ENCODE measurements around the gene AIP.

AIP gene

DNA sequence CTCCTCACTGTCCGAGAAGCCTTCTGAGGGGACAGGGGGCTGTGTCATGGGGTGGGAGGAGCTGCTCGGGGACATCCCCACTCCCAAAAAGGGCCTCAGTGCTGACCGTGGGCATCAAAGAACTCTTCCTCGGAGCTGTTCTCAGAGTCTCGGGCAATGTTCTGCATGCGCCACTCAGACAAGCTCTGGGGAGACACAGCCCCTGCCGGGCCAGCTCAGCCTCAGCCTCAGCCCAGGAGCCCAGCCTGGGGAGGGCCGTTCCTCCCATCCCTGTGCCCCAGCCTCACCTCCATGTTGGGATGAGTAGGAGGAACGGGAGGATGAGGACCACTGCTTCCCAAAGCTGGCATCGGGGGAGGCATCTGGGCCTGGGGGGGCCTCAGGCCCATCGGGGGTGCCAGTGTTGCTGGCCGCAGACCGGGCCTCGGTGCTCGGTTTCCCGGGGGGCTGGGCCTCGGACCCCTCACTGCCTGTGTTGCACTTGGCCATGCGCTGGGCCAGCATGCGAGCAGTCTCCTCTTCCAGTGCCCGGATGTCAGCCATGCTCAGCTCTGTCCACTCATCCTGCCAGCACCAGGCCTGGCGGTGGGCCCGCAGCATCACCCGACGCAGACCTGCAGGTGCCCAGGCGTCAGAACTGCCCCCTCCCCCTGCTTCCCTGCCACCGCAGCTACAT is 17.1 kb downstream of the AIP start:
- H3K4me3 Mint-ChIP-seq = no peak overlapping the region
- H3K4me1 Mint-ChIP-seq = peaks cover 18% of the 10 kb centered on the region
- ATAC-seq (ENCODE audit: low read depth) (no peak), DNase-seq (ENCODE audit: low spot score in 2 of 2) (no peak)
- peaks cover 23% of the 10 kb centered on the region for H3K36me3 Mint-ChIP-seq
- no peaks in the 10 kb centered on the region for H3K9me3 Mint-ChIP-seq
- H3K27ac Mint-ChIP-seq = no peak overlapping the region
- H3K27me3 Mint-ChIP-seq = no peaks in the 10 kb centered on the region

DNA sequence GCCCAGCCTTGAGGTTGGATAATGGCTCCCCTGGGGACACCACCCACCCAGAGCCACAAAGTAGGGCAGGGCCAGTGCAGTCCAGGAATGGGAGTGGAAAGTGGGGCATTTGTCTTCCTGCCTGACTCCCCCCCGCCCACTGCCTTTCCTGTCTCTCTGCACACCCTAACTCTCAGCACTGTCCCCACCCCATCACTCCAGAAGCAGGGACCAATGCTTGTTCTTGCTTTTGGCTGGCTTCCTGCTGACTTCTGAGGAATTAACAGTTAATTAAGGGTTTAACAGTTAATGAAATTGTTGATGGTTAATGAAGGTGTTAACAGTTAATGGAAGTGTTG is 17.6 kb downstream of the AIP start:
- Mint-ChIP-seq H3K4me1 (peaks cover 19% of the 10 kb centered on the region), H3K36me3 (peaks cover 23% of the 10 kb centered on the region), H3K27ac (no peak overlapping the region), H3K9me3 (no peaks in the 10 kb centered on the region), H3K27me3 (no peaks in the 10 kb centered on the region), H3K4me3 (no peak overlapping the region)
- DNase-seq (ENCODE audit: low spot score in 2 of 2) (no peak), ATAC-seq (ENCODE audit: low read depth) (no peak)

DNA sequence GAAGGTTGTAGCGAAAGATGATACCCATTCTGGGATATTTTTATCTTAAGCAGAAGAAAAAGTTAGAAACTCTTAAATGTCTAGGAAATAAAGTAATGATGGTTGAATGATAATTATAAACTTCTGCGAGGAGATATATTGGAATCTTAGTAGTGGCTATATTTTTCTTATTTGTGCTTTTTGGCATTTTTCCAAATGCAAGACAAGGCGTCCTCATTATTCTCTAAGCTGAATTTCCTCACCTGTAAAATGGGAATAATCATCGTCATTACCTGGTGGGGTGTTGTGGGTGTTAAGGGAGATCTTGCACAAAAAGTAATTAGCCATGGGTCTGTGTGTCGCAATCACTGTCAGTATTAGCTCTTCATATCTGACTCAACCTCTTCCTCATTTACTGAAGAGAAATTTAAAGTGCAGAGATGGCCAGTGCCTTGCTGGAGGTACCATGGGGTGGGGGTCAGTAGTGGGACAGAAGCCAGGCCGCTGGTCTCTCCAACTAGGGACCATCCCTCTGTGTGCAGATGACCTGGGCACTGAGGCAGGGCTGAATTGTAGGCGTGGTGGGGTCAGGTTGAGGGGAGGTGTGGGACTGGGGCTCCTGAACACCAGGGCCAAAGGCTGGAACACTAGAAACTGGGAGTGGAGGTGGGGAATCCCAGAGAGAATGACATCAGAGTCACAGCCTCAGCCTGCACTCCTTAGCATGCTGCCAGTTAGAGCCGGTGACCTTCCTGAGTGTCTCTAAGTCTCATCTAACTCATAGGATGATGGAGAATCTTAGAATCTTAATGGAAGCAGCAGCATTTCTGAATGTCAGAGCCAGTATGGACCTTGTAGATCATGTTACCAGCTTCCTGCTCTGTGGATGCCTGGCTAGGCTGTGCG is 18.2 kb downstream of the AIP start:
- no peaks in the 10 kb centered on the region for H3K27me3 Mint-ChIP-seq
- DNase-seq (ENCODE audit: low spot score in 2 of 2) (no peak), ATAC-seq (ENCODE audit: low read depth) (no peak)
- peaks cover 18% of the 10 kb centered on the region for H3K36me3 Mint-ChIP-seq
- H3K4me3 Mint-ChIP-seq = no peak overlapping the region
- peaks cover 23% of the 10 kb centered on the region for H3K4me1 Mint-ChIP-seq
- H3K27ac Mint-ChIP-seq = no peak overlapping the region
- no peaks in the 10 kb centered on the region for H3K9me3 Mint-ChIP-seq

DNA sequence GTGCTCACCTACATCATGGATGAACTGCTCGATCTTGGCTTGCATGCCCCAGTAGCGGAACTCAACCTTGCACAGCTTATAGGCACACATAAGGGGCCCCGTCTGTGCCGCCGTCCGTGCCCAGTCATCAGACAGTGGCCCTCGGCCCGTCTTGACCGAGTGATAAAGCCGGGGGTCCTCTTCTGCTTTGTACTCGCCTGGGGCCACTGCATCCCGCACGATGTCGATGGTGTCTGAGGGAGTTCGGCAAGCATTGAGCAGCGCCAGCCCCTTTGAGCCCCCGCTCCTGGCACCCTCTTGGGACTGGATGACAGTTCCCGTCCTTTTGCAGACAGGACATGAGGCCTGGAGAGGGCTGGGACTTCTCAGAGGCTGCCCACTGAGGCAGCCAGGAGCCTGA is 19.0 kb downstream of the AIP start:
- Mint-ChIP-seq H3K9me3 (no peaks in the 10 kb centered on the region), H3K27ac (no peak overlapping the region), H3K4me3 (no peak overlapping the region), H3K4me1 (peaks cover 28% of the 10 kb centered on the region), H3K36me3 (peaks cover 17% of the 10 kb centered on the region), H3K27me3 (no peaks in the 10 kb centered on the region)
- no peak for ATAC-seq (ENCODE audit: low read depth)
- no peak for DNase-seq (ENCODE audit: low spot score in 2 of 2)

DNA sequence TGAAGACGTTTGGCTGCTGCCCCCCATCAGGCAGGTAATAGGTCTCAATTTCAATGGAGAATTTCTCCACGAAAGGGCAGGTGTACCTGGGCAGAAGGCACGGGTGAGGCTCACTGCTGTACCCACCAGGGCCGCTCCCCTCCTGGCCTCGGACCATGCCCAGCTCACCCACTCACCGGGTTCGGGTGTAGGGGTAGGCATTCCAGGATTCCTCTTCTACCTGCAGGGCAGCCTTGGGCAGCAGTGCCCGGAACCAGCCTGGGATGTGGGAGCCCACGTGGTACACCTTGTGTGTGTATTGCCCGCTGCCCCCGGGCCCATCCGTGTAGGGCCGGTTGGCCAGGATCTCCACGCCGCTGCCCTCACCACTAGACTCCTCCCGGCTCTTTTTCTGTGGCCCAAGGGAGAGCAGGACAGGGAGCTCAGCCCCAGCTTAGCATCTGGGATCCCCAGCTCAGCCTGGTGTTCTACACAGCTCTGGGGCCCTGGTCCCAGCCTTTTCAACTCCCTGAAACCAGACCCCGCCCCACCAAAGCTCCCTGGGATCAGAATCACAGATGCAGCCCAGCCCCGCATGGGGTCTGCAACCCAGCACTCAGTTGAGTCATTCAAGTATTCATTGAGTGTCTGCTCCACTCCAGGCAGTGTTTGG is 19.6 kb downstream of the AIP start:
- DNase-seq (ENCODE audit: low spot score in 2 of 2) (no peak), ATAC-seq (ENCODE audit: low read depth) (no peak)
- Mint-ChIP-seq H3K4me3 (peak overlapping the region; percentile 74), H3K27me3 (no peaks in the 10 kb centered on the region), H3K27ac (peak overlapping the region; percentile 43), H3K4me1 (peaks cover 28% of the 10 kb centered on the region), H3K36me3 (peaks cover 17% of the 10 kb centered on the region), H3K9me3 (no peaks in the 10 kb centered on the region)

DNA sequence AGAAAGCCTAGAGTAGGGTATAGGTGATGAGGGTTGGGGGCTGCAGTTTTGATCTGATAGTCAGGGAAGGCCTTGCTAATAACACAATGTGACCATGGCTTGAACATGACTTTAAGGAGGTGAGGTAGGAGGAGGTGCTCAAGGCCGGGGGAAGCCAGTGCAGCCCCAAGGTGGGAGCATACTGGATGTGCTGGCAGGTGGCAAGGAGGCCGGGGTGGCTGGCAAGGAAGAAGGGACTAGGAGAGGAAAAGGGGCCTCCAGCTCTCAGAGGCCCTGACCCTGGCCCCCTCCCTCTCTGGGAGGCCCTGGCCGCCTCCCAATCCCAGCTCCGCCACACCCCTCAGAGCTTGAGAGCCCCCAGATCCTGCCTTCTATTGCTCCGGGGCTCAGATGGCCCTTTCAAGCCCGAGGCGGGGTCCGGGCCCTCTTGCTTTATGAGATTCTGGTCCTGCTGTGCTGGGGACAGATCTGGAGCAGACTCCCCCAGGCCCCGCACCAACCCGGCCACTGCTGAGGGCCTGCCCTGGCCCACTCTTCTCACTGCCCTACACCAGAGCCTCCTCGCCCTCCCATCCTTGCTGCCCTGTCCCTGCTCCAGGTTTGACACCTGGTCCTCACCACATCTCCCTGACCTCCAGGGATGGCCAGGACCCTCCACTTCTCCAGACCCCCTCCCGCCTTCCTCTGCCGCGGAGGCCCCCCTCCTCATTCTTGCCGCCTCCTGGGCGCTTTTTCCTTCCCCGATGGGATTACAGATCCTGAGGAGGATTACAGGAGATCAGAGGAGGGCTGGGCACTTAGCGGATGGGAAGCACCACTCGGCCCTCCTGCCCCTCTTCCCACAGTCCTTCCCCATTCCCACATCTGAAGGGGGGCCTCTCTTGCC is 20.5 kb downstream of the AIP start:
- no peaks in the 10 kb centered on the region for H3K9me3 Mint-ChIP-seq
- peaks cover 28% of the 10 kb centered on the region for H3K4me1 Mint-ChIP-seq
- H3K27ac Mint-ChIP-seq = peak overlapping the region; percentile 43
- DNase-seq (ENCODE audit: low spot score in 2 of 2) (no peak), ATAC-seq (ENCODE audit: low read depth) (no peak)
- peaks cover 15% of the 10 kb centered on the region for H3K36me3 Mint-ChIP-seq
- H3K27me3 Mint-ChIP-seq = no peaks in the 10 kb centered on the region
- peak overlapping the region; percentile 74 for H3K4me3 Mint-ChIP-seq

DNA sequence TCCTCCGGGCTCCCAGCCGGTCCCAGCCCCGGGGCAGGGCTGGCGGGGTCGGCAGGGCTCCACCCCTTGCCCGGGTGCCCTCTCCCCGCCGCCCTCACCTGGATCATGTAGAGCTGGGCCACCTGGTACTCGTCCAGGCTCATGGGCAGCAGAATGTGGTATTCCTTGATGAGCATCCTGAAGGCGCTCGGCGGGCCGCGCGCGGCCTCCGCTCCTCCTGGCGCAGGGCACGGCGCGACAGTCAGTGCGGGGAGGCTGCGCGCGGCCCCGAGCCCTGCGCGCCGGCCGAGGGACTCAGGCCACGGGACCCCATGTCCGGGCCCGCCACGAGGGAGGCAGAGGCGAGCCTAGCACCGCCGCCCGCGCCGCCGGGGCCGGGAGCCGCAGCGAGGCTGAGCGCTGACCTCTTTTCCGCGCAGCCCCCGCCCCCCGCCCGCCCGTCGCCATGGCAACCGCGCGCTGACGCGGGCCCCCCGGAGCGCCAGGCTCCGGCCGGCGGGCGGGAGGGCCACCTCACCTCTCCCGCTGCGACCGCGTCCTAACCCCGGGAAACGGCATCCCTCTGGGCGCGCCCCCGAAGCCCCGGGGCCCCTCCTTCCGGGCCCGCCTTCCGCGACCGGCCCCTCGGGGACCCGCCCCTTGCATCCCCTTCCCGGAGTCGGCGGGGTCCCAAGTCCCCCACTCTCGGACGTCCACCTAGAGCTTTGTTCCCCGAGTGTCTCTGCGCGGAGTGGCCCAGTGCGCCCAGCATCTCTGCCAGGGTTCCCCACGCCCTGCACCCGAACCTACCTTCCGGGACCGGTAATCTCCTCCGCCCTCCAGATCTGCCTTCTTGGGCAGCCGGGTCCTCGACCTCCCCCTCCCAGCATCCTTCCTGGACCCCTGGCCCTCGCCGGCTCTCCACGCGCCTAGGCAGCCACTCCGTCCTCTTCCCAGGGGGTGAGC is 21.5 kb downstream of the AIP start:
- H3K4me3 Mint-ChIP-seq = peak overlapping the region; percentile 92
- peaks cover 14% of the 10 kb centered on the region for H3K36me3 Mint-ChIP-seq
- ATAC-seq (ENCODE audit: low read depth) (no peak), DNase-seq (ENCODE audit: low spot score in 2 of 2) (peak in 1 of 2 donors; percentile 51)
- peak overlapping the region; percentile 89 for H3K27ac Mint-ChIP-seq
- no peaks in the 10 kb centered on the region for H3K27me3 Mint-ChIP-seq
- H3K4me1 Mint-ChIP-seq = peaks cover 33% of the 10 kb centered on the region
- H3K9me3 Mint-ChIP-seq = no peaks in the 10 kb centered on the region

DNA sequence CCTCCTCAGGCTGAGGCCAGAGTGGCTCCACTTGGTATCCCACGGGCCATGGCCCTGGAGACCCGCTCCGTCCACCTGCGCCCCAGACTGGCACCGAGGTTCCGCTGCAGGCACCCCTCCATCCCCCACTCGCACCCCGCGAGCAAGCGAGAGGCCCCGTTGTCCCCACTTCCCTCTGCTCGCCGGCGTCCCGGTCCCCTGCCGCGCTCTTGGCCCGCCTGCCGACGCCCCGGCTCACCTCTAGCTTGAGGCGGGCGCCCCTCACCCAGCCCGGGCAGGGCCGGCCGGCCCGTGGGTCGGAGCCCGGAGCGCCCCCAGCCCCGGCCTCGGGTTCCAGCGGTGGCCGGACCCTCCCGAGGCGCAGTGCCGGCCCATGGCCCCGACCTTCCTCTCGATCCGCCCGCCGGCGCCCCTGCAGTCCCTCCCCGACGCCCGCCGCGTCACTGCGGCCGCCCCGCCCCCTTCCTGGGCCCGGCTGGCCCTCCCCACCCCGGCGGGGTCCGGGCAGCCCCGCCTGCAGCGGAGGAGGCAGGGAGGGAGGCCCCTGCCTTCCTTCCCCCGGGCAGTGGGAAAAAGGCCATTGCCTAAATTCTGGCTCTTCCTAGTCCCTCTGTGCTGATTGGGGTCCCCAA is 22.2 kb downstream of the AIP start, which contains the start of gene PITPNM1:
TSS of gene PITPNM1 (minus strand) at position 414 of the 632 bp plus-strand sequence. CDS start 1,183 bp downstream, outside the sequence.
- Mint-ChIP-seq H3K9me3 (no peaks in the 10 kb centered on the region), H3K36me3 (peaks cover 11% of the 10 kb centered on the region), H3K4me1 (peaks cover 33% of the 10 kb centered on the region)

DNA sequence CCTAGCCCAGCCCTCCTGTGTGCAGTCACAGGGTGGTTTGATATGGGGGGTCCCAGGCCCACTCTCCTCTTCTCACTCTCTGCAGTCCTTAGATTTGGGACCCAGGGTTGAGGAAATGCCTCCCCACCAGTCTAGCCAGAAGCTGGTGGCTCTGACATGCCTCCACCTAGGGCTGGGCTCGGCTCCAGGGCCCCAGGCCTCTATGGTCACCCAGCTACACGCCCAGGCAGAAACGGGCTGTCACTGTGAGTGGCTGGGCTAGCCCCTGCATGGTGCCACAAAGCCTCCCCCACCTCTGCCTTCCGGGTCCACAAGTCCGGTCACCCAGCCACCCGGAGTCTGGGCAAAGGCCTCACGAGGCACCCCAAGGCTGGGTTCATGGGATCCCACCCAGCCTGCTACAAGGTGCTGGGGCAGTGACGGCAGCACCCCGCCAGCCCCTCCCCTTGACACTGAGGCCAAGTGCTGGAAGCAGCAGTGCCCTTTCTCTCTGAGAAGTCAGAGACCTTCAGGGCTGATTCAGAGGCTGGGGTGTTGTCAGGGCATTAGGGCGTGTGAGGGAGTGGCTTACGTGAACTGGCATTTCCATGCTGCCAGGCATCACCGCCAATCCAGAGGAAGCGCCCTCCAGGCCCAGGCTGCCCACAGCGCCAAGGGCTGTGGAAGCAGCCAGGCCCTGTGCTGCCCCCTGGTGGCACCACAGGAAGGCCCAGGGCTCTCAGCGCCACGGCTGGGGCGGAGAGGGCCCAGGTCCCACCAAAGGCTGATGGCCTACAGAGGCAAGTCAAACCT is 23.0 kb downstream of the AIP start:
- Mint-ChIP-seq H3K36me3 (peaks cover 8% of the 10 kb centered on the region), H3K4me1 (peaks cover 33% of the 10 kb centered on the region), H3K27ac (peak overlapping the region; percentile 89), H3K27me3 (peaks cover under 1% of the 10 kb centered on the region), H3K9me3 (no peaks in the 10 kb centered on the region), H3K4me3 (peak overlapping the region; percentile 92)
- peak; percentile 88 to 93 for DNase-seq (ENCODE audit: low spot score in 2 of 2)
- peak; percentile 44 for ATAC-seq (ENCODE audit: low read depth)

More for the DNA sequence above, 22.2 kb downstream of the AIP start, which contains the start of gene PITPNM1:
- peak; percentile 14 for ATAC-seq (ENCODE audit: low read depth)
- Mint-ChIP-seq H3K27ac (peak within 1 kb of the TSS; percentile 89), H3K27me3 (no peaks in the 10 kb centered on the region), H3K4me3 (peak within 1 kb of the TSS; percentile 92)
- peak; percentile 66 to 84 for DNase-seq (ENCODE audit: low spot score in 2 of 2)

DNA sequence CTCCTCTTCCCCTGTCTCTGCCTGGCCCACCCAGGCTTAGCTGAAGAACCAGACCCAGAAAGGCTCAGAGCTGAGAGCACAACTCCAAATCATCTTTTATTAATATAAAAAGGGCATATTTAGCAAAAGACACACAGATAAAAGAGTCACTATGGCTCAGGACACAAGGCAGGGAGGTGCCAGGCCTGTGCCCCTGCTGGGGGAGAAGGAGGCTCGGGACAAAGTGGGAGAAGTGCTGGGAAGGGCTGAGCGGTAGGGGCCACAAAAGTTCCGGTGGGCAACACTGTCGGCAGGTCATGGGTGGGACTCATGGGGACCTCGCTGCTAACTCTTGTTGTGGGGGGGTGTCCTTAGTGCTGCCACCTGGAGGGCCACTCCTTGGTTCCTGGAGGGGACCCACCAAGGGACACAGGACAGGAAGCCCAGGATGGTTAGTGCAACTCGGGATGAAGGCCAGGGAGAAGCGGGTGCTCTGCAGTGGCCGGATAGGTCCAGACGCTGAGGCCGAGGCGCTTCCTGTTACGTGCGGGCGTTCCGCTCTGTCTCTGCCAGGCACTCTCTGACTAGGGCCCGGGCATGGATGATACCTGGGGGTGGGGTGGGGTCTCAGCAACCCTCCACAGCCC is 23.7 kb downstream of the AIP start:
- Mint-ChIP-seq H3K4me3 (peak overlapping the region; percentile 92), H3K27ac (peak overlapping the region; percentile 89), H3K27me3 (peaks cover 2% of the 10 kb centered on the region), H3K4me1 (peaks cover 28% of the 10 kb centered on the region), H3K9me3 (no peaks in the 10 kb centered on the region), H3K36me3 (peaks cover 3% of the 10 kb centered on the region)
- no peak for ATAC-seq (ENCODE audit: low read depth)
- no peak for DNase-seq (ENCODE audit: low spot score in 2 of 2)

DNA sequence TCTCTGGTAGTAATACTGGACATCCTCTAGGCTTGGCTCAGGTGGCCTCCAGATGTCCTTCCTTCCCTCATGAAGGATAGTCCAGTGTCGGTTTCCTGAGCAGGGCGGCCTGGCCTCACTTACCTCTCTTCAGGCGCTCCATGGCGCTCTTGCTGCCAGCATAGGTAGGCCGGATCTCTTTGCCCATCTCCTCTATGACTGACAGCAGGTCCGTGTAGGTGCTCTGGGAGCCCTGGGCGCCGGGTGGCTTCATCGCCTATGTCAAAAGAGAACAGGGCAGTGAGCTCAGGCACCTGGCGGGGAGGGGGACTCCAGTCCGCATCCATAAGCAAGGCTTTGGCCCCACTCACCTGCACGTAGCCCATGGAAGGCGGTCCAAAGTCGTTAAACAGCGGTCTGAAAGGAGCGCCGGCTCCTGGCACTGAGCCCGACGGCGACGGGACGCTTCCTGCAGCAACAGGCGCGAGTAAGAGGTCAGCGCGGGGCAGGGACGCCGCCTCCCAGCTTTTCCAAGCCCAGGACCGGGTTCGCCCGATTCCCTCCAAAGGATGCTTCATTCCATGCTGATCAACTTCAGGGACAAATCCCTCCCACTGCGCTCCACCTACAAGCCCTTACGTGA is 24.5 kb downstream of the AIP start:
- peak in 1 of 2 donors; percentile 44 for DNase-seq (ENCODE audit: low spot score in 2 of 2)

More for the DNA sequence above, 24.5 kb downstream of the AIP start:
- ATAC-seq (ENCODE audit: low read depth) = no peak
- Mint-ChIP-seq H3K4me3 (peak overlapping the region; percentile 70), H3K27ac (peak overlapping the region; percentile 97), H3K4me1 (peaks cover 28% of the 10 kb centered on the region), H3K27me3 (peaks cover 2% of the 10 kb centered on the region), H3K36me3 (peaks cover 3% of the 10 kb centered on the region), H3K9me3 (no peaks in the 10 kb centered on the region)
